HCT116 (cell line): ENCODE results near the gene SOHLH2. TPM values are rescaled to one million over a fixed set of nuclear protein-coding genes. Genes with fewer than 3 reads are reported as not detected.

Source experiments
- total RNA-seq: library from RNA; stranded (reverse); gene quantifications from one replicate; pipeline ENCODE4 v1.2.1, GENCODE V29; 2021; ENCODE audit not compliant: unreplicated experiment

Gene SOHLH2
- total RNA-seq, 1 experiment from 2014 or later = not detected

Other genes with a start within 250 kb of the SOHLH2 start
- gene DCLK1, start 83.2 kb downstream of the SOHLH2 start, total RNA-seq = 0.10 TPM
- gene CCDC169, start 83.3 kb upstream of the SOHLH2 start, total RNA-seq = not detected
- 0.12 TPM for gene SPART, start 131.8 kb upstream of the SOHLH2 start, total RNA-seq
- gene CCNA1, start 217.9 kb upstream of the SOHLH2 start, total RNA-seq = not detected